GM04504 (cell line): ENCODE results near the gene ERC1.
"Not testable (repeated sequence)": the region's sequence is repeated elsewhere in the genome, so short reads cannot be mapped to it uniquely, and the experiment has no call there.

Experiments
- DNase-seq: peaks from one replicate; pipeline ENCODE4 v3.0.0-alpha.2; 2012; ENCODE audit warnings: low read depth

ERC1 gene

DNA sequence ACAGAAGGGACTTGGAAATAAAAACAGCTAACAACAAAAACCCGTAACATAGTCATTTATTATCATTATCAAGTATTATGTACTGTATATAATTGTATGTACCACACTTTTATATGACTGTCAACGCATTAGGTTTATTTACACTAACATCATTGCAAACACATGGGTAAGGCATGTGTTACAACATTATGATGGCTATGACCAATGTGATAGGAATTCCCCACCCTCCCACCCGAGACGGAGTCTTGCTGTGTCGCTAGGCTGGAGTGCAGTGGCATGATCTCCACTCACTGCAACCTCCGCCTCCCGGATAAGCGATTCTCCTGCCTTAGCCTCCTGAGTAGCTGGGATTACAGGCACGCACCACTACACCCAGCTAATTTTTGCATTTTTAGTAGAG, 82.6 kb downstream of the ERC1 start:
- DNase-seq = no peak

- no peak for DNase-seq
These were observed 86.2 kb downstream of the ERC1 start for GRCh38 chr12:1077036-1077803.

GRCh38 chr12:1078002-1078401, 87.0 kb downstream of the ERC1 start:
- no peak for DNase-seq

GRCh38 chr12:1080520-1081223, 89.6 kb downstream of the ERC1 start:
- no peak for DNase-seq

GRCh38 chr12:1083151-1083888, 92.3 kb downstream of the ERC1 start:
- no peak for DNase-seq

DNA sequence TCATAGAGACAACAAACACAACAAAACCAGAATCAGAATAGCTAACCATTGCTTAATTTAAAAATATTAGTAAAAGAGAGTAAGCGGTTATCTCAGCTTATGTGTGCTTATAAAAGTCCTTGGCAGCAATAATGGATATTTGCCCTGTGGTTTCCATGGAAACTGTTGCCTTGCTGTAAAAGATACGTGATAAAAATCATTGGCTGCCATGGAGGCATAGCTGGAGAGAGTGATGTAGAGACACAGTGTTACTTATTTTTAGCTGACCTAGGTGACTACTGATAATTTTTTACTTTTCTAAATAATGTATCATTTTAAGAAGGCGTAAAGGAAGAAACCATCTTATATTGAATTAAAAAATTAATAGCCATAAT, 92.9 kb downstream of the ERC1 start:
- peak; percentile 59 for DNase-seq

DNA sequence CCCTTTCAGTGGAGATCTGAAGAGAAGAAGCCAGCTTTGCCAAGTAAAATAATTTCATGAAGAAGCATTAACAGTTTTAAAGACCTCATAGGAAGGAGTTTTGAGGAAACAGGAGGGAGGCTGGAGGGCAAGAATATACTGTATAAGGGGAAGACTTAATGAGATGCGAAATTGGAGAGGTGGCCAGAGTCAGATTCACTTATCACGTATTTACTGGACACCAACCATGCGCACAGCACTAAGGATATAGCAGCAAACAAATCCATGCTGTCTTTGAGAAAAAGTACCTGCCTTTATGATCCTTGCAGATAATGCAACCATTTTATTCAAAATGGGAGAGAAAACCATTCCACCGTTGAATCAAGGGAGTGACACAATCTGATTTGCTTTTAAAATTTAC, 100.3 kb downstream of the ERC1 start:
- no peak for DNase-seq

GRCh38 chr12:1093166-1093751, 102.2 kb downstream of the ERC1 start:
- peak; percentile 23 for DNase-seq

DNA sequence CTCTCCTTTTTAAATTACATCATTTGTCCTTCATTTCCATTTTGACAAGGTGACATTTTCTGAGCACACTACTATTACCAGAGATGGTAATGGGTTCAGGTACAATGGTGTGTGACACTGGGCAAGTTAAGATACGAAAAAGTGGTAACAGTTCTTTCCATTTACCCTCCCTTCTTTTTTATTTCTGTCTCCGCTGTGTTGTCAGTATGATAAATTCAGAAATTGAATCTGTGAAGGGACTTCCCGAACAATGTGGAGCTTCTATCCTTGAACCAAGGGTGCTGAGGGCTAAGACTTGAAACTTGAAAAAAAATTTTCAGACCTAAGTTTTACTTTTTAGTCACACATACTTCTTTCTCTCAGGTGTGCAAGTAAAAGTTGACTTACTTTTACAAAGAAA, 103.7 kb downstream of the ERC1 start:
- DNase-seq = no peak

- no peak for DNase-seq
These were observed 108.1 kb downstream of the ERC1 start for GRCh38 chr12:1099158-1099557.

DNA sequence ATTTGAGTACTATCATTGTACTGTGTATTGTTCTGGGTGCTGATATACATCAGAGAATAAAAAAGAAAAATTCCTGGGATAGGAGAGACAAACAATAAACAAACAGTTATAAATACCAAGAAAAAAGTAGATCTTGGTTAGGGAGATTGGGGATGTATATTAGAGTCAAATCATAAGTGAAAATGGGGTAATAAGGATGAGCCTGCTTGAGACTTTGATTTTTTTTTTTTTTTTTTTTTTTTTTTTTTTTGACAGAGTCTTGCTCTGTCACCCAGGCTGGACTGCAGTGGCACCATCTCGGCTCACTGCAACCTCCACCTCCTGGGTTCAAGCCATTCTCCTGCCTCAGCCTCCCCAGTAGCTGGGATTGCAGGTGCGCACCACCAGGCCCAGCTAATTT, 108.6 kb downstream of the ERC1 start:
- DNase-seq = not testable (repeated sequence)

DNA sequence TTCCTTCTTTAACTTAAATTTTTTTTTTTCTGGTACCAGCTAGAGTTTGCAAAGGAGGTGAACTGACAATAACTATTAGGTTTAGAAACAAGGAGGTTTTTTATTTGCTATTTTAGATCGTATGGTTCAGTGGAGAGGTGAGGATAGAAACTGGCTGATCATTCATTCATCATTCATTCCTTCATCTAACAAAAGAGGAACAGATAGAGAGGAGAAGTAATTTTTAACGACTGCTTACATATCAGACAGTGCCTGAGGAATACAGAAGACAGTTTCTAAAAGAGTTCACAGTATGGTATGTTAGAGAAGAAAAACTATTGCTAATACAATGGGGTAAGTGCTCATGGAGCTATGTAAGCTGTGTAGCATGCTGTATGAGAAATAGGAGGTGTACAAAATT, 111.1 kb downstream of the ERC1 start:
- no peak for DNase-seq

DNA sequence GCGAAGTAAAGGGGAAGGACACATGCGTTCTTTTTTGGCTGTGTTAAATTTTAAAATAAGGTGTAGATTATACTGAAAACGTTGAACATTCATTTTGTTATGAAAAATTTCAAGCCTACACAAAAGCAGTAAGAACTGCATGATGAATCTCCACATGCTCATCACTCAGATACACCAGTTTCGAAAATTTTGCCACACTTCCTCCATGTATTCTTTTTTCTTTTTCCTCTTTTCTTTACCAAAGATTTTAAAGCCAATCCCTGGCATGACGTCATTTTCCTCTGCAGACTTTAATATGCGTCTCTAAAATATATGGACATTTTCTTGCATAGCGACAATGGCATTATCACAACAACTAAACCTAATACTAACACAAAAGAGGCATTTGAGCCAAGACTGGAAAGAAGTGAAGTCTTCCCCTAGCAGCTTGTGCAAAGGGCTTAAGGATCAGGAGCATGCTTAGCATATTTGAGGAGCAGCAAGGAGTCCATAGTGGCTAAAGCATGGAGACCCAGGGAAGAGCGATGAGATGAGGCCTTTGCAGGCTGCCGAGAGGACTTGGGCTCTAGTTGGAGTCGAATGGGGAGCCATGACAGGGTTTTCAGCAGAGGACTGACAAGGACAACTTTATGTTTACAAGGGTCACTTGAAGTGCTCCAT, 111.9 kb downstream of the ERC1 start:
- DNase-seq = no peak

GRCh38 chr12:1103632-1104031, 112.6 kb downstream of the ERC1 start:
- DNase-seq = no peak

DNA sequence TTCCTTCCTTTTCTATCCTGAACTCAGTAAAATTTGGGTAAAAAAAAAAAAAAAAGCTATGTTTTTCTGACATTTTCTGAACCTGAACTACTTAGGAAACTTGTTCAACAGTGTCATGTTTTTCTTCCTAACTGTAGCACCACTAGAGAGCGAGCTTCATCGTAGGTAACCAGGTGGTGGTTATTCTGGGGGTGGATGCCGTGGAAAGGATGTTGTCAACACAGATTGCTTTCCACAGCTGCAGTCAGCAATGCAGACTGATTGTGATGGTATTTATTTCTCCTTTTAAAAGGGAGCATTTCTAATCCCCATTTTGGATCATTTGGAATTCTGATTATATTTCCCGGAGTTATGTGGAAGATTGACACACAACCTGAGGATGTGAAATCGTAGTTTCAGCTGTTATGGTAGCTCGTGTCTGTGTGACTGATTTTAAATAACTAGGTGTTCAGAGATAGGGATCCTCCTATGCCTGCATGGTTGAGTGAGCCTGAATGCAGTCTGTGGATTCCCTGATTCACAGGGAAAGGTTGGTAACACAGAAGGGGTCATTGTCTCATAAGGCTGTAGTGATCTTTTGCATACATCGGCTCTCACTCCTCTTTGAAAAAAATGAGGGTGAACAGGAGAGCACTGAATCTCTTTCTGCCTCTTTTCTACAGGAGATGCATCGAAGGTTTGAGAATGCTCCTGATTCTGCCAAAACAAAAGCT, 113.2 kb downstream of the ERC1 start:
- no peak for DNase-seq

DNA sequence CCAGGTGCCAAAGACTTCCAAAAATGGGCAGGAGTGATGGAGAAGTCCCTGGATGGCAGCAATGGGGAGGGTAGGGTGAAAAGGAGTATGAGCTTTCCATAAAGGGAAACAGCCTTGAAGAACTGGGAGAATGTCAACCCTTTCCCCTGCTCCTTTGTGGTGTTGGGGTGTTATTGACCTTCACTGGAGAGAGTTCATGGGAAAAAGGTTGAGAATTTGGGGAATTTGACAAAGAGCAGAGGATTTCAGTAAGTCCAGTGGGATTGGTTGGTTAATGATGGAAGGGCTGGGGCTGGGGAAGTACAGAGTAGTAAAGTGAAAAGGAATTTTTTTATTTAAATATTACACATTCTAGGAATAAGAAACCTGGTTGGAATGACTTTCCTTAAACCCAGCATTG, 116.6 kb downstream of the ERC1 start:
- no peak for DNase-seq

GRCh38 chr12:1108276-1108675, 117.3 kb downstream of the ERC1 start:
- no peak for DNase-seq

DNA sequence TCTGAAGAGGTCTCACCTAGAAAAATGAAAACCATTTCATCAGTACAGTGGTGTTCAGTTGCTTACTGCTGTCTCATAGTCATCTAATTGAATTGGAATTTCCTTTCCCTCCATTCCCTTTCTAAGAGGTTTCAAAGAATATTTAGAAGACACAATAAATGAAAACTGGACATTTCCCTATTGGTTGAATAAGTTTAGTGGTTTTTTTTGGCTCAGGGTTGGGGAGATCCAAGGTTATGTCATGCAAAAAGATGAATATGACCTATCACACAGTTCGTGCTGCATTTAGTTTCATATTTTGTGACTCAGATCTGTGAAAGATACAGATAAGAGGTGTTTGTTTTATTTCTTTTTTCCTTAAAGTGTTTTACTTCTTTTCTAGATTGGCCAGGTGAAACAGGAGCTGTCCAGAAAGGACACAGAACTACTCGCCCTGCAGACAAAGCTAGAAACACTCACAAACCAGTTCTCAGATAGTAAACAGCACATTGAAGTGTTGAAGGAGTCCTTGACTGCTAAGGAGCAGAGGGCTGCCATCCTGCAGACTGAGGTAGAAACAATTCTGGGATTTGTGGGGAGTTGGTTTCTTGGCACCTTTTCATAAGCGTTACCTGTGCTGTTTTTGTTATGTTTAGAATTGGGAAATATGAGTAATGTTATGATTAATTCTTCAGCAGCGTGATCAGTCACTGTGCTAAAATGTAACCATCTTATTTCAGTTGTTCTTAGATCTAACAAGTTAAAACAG, 124.6 kb downstream of the ERC1 start:
- peak; percentile 47 for DNase-seq

GRCh38 chr12:1117371-1117770, 126.3 kb downstream of the ERC1 start:
- no peak for DNase-seq

GRCh38 chr12:1117970-1118563, 127.0 kb downstream of the ERC1 start:
- peak; percentile 46 for DNase-seq
